Panc1 (cell line): ENCODE measurements around the gene LRRC57.

ENCODE experiments used
- POLR2AphosphoS5 ChIP-seq: IDR thresholded peaks from 2 replicates; pipeline ENCODE4 v1.6.1; 2012; ENCODE audit warnings: mild to moderate bottlenecking, low read depth, low read length, moderate library complexity
- SIN3A ChIP-seq: IDR thresholded peaks from 2 replicates; pipeline ENCODE4 v1.6.1; 2012; ENCODE audit warnings: low read depth, mild to moderate bottlenecking, low read length, moderate library complexity, borderline replicate concordance; ENCODE audit not compliant: insufficient read depth
- TF ChIP-seq, protein P1 (sequence below): fragments of 450-650 bp; IDR thresholded peaks from 2 replicates; pipeline ENCODE4 v1.5.1; 2017; ENCODE audit warnings: mild to moderate bottlenecking
- TF ChIP-seq, protein P2 (sequence below), 2 experiments: IDR thresholded peaks; 2 replicates each; pipeline ENCODE4 v1.6.1; 2011 to 2012; ENCODE audit warnings: low read depth in 2 of 2, control low read depth in 1 of 2, low read length in 1 of 2, mild to moderate bottlenecking in 1 of 2, moderate library complexity in 1 of 2; ENCODE audit not compliant: insufficient read depth in 1 of 2

DNA sequence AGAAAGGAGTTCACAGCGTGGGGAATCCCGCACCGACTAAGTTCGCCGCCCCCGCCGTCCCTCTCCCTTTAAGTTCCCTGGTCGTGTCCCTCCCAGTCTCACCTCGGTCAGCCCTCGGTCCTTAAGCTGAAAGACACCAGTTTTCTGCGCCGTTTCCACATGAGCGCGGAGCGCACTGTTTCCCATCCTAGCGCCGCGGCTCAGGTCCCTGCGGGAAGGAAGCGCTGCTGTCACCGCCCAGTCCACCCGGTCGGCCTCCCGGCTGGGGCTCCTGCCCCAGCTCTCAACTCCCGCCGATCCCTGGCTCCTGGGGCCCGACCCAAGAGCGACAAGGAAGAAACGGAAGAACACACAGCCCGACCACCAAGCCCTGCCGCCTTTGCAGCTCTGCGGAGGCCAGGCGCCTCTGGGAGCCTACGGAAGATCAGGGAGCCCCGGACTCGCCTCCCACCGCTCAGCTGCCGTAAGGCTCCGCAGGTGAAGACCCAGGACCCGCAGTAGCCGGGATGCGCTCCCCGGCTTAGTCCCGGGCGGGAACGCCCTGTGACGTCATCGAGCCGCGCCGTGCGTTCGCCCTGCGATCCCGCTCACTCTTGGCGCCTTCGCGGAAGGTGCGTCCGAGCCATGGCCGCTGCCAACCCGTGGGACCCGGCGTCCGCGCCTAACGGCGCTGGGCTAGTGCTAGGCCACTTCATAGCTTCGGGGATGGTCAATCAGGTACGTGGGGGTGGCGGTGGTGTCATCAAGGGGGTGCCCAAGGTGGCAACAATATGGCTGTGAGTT, at the start of gene LRRC57, which contains the start of gene HAUS2:
- TF ChIP-seq, protein P1, sequence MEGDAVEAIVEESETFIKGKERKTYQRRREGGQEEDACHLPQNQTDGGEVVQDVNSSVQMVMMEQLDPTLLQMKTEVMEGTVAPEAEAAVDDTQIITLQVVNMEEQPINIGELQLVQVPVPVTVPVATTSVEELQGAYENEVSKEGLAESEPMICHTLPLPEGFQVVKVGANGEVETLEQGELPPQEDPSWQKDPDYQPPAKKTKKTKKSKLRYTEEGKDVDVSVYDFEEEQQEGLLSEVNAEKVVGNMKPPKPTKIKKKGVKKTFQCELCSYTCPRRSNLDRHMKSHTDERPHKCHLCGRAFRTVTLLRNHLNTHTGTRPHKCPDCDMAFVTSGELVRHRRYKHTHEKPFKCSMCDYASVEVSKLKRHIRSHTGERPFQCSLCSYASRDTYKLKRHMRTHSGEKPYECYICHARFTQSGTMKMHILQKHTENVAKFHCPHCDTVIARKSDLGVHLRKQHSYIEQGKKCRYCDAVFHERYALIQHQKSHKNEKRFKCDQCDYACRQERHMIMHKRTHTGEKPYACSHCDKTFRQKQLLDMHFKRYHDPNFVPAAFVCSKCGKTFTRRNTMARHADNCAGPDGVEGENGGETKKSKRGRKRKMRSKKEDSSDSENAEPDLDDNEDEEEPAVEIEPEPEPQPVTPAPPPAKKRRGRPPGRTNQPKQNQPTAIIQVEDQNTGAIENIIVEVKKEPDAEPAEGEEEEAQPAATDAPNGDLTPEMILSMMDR: no peak
- peak; percentile 96 for TF ChIP-seq POLR2AphosphoS5
- TF ChIP-seq SIN3A: peak; percentile 97
- TF ChIP-seq, protein P2, sequence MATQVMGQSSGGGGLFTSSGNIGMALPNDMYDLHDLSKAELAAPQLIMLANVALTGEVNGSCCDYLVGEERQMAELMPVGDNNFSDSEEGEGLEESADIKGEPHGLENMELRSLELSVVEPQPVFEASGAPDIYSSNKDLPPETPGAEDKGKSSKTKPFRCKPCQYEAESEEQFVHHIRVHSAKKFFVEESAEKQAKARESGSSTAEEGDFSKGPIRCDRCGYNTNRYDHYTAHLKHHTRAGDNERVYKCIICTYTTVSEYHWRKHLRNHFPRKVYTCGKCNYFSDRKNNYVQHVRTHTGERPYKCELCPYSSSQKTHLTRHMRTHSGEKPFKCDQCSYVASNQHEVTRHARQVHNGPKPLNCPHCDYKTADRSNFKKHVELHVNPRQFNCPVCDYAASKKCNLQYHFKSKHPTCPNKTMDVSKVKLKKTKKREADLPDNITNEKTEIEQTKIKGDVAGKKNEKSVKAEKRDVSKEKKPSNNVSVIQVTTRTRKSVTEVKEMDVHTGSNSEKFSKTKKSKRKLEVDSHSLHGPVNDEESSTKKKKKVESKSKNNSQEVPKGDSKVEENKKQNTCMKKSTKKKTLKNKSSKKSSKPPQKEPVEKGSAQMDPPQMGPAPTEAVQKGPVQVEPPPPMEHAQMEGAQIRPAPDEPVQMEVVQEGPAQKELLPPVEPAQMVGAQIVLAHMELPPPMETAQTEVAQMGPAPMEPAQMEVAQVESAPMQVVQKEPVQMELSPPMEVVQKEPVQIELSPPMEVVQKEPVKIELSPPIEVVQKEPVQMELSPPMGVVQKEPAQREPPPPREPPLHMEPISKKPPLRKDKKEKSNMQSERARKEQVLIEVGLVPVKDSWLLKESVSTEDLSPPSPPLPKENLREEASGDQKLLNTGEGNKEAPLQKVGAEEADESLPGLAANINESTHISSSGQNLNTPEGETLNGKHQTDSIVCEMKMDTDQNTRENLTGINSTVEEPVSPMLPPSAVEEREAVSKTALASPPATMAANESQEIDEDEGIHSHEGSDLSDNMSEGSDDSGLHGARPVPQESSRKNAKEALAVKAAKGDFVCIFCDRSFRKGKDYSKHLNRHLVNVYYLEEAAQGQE (IDR thresholded peaks at IDR 0.05; ENCODE audit: insufficient read depth in 1 of 2, low read depth in 2 of 2, low read length in 1 of 2): no peak; a peak in 1 of 4 replicates
